ENCODE data around the gene ERLEC1. TPM values are rescaled to one million over a fixed set of nuclear protein-coding genes. Genes with fewer than 3 reads are reported as not detected.

The ERLEC1 gene
- total and polyA plus RNA-seq, 7 donors: 23.4 to 69.2 (median 35.4) TPM

DNA sequence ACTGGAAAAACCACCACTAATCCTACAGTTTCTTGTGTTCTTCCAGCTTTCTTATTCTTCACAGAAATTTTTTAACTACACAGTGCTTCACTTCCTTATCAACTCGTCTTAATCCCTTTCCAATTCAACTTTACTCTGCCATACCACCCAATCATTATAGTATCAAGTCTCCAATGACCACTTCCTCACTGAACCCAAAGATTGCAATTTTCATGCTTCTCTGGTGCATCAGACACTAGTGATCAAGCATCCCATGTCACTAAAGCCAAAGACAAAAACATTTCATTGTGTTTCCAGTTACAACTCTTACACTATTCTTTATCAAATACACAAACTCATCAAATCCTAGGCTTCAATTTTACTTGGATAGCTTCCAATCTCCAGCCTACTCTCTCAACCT is 9.7 kb upstream of the ERLEC1 start:
- H3K27ac ChIP-seq: no peak overlapping the region
- intact Hi-C loops (cut with DNase I): no loop called here
- no peak overlapping the region for H3K4me3 ChIP-seq
- TF ChIP-seq POLR2A (IDR thresholded peaks at IDR 0.05): no peak
- TF ChIP-seq EP300 (IDR thresholded peaks at IDR 0.05): no peak
- TF ChIP-seq POLR2AphosphoS5 (IDR thresholded peaks at IDR 0.05): no peak
- TF ChIP-seq, protein P1, sequence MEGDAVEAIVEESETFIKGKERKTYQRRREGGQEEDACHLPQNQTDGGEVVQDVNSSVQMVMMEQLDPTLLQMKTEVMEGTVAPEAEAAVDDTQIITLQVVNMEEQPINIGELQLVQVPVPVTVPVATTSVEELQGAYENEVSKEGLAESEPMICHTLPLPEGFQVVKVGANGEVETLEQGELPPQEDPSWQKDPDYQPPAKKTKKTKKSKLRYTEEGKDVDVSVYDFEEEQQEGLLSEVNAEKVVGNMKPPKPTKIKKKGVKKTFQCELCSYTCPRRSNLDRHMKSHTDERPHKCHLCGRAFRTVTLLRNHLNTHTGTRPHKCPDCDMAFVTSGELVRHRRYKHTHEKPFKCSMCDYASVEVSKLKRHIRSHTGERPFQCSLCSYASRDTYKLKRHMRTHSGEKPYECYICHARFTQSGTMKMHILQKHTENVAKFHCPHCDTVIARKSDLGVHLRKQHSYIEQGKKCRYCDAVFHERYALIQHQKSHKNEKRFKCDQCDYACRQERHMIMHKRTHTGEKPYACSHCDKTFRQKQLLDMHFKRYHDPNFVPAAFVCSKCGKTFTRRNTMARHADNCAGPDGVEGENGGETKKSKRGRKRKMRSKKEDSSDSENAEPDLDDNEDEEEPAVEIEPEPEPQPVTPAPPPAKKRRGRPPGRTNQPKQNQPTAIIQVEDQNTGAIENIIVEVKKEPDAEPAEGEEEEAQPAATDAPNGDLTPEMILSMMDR (IDR thresholded peaks at IDR 0.05): no peak
- H3K4me1 ChIP-seq: no peaks in the 10 kb centered on the region
- peaks cover 0 to 10% (median 0%) of the 10 kb centered on the region in 4 donors for H3K36me3 ChIP-seq
- H3K27me3 ChIP-seq: no peaks in the 10 kb centered on the region
- DNase-seq: no peak
- WGBS, 2 donors: 66 to 75% methylated on average over 1 of the region's 1 CpG
- no peaks in the 10 kb centered on the region for H3K9me3 ChIP-seq

DNA sequence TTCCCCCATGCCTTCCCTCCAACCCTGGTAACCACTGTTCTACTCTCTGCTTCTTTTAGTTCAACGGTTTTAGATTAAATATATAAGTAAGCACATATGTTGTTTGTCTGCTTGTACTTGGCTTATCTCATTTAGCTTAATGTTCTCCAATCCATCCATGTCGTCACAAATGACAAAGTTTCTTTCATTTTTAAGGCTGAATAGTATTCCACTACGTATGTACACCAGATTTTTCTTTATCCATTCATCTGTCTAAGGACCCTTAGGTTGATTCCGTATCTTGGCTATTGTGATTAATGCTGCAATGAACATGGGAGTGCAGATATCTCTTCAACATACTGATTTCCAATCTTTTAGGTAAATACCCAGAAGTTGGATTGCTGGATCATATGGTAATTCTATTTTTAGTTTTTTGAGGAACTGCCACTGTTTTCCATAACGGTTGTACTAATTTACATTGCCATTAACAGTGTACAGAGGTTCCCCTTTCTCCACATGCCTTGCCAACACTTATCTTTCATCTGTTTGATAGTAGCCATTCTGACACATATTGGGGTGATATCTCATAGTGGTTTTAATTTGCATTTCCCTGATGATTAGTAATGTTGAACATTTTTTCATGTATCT is 8.2 kb upstream of the ERLEC1 start:
- no peaks in the 10 kb centered on the region for H3K9me3 ChIP-seq
- peaks cover 0 to 5% (median 2%) of the 10 kb centered on the region in 4 donors for H3K4me1 ChIP-seq
- TF ChIP-seq POLR2A (IDR thresholded peaks at IDR 0.05) (no peak), POLR2AphosphoS5 (IDR thresholded peaks at IDR 0.05) (no peak), EP300 (IDR thresholded peaks at IDR 0.05) (no peak)
- TF ChIP-seq, protein P1 (IDR thresholded peaks at IDR 0.05): no peak
- H3K36me3 ChIP-seq: peaks cover 0 to 10% (median 0%) of the 10 kb centered on the region in 4 donors
- H3K27me3 ChIP-seq: no peaks in the 10 kb centered on the region
- no peak overlapping the region for H3K27ac ChIP-seq
- H3K4me3 ChIP-seq: no peak overlapping the region
- intact Hi-C loops (cut with DNase I): no loop called here
- no peak for DNase-seq
- WGBS, 2 donors: 77 to 85% methylated on average over 5 of the region's 5 CpGs

DNA sequence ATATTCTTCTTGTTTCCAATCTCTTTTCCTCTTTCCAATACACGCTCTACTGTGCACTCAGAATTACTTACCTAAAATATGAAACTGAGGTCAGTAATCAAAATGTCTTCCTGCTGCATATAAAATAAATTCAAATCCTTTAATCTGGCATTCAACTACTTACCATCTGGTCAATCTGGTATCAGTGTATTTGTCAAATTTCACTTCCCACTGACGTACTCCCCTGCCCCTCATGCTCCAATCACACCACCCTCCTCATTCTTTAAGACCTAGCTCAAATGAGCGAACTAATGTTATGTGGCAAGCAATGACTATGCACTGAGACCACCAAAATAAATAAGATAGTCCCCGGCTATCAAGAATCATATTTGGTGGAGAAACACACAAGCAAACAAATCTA is 6.8 kb upstream of the ERLEC1 start:
- H3K36me3 ChIP-seq: peaks cover 0 to 10% (median 0%) of the 10 kb centered on the region in 4 donors
- intact Hi-C loops (cut with DNase I): no loop called here
- WGBS, 2 donors: 92 to 94% methylated on average over 4 of the region's 4 CpGs
- H3K4me1 ChIP-seq: peaks cover 0 to 16% (median 13%) of the 10 kb centered on the region in 4 donors
- no peak overlapping the region for H3K27ac ChIP-seq
- no peaks in the 10 kb centered on the region for H3K9me3 ChIP-seq
- DNase-seq: no peak
- no peak overlapping the region for H3K4me3 ChIP-seq
- TF ChIP-seq POLR2A (IDR thresholded peaks at IDR 0.05): no peak
- no peak for TF ChIP-seq POLR2AphosphoS5 (IDR thresholded peaks at IDR 0.05)
- H3K27me3 ChIP-seq: no peaks in the 10 kb centered on the region

DNA sequence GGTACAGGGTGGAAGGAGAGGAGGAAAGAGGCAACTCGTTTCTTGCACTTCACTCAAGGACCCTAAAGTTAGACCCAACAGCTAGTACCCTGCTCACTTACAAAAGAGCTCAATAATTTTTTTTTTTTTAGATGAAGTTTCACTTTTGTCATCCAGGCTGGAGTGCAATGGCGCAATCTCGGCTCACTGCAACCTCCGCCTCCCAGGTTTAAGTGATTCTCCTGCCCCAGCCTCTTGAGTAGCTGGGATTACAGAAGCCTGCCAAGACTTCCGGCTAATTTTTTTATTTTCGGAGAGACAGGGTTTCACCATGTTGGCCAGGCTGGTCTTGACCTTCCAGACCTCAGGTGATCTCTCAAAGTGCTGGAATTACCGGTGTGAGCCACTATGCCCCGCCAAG is 4.2 kb upstream of the ERLEC1 start:
- WGBS, 2 donors: 85 to 88% methylated on average over 8 of the region's 8 CpGs
- Histone ChIP-seq H3K9me3 (no peaks in the 10 kb centered on the region), H3K27me3 (no peaks in the 10 kb centered on the region), H3K4me1 (peaks cover 0 to 31% (median 27%) of the 10 kb centered on the region in 4 donors), H3K4me3 (no peak overlapping the region), H3K27ac (no peak overlapping the region), H3K36me3 (peaks cover 0 to 10% (median 0%) of the 10 kb centered on the region in 4 donors)
- intact Hi-C loops (cut with DNase I): no loop called here
- TF ChIP-seq POLR2A (IDR thresholded peaks at IDR 0.05): no peak
- no peak for TF ChIP-seq EP300 (IDR thresholded peaks at IDR 0.05)
- TF ChIP-seq, protein P1 (IDR thresholded peaks at IDR 0.05): no peak
- no peak for TF ChIP-seq POLR2AphosphoS5 (IDR thresholded peaks at IDR 0.05)
- DNase-seq: no peak

DNA sequence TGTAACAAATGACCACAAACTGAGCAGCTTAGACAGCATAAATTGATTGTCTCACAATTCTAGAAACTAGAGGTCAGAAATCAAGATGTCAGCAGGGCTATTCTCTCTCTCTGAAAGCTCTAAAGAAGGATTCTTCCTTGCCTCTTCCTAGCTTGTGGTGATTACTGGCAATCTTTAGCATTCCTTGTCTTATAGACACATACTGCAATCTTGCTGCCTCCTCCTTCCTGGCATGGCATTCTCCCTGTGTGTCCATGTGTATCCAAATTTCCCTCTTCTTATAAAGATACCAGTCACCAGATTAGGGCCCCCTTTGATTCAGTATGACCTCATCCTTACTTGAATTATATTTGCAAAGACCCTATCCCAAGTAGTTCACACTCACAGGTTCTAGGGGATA is 2.4 kb upstream of the ERLEC1 start:
- Histone ChIP-seq H3K27me3 (no peaks in the 10 kb centered on the region), H3K9me3 (no peaks in the 10 kb centered on the region), H3K36me3 (peaks cover 0 to 8% (median 0%) of the 10 kb centered on the region in 4 donors), H3K27ac (no peak overlapping the region), H3K4me3 (no peak overlapping the region), H3K4me1 (peaks cover 0 to 44% (median 39%) of the 10 kb centered on the region in 4 donors)
- no peak for TF ChIP-seq POLR2A (IDR thresholded peaks at IDR 0.05)
- TF ChIP-seq, protein P1 (IDR thresholded peaks at IDR 0.05): no peak
- TF ChIP-seq EP300 (IDR thresholded peaks at IDR 0.05): no peak
- no peak for TF ChIP-seq POLR2AphosphoS5 (IDR thresholded peaks at IDR 0.05)
- DNase-seq: no peak
- intact Hi-C loops (cut with DNase I): no loop called here
